Effector CD4-positive, alpha-beta T cell (primary cell): ENCODE data around the gene CADM4.
"Not testable (repeated sequence)": the region's sequence is repeated elsewhere in the genome, so short reads cannot be mapped to it uniquely, and the experiment has no call there.

Experiments
- DNase-seq: peaks from one replicate; pipeline ENCODE4 v3.0.0-alpha.2; 2020

Gene CADM4

GRCh38 chr19:43662487-43662886 is 22.8 kb upstream of the CADM4 start:
- no peak for DNase-seq

DNA sequence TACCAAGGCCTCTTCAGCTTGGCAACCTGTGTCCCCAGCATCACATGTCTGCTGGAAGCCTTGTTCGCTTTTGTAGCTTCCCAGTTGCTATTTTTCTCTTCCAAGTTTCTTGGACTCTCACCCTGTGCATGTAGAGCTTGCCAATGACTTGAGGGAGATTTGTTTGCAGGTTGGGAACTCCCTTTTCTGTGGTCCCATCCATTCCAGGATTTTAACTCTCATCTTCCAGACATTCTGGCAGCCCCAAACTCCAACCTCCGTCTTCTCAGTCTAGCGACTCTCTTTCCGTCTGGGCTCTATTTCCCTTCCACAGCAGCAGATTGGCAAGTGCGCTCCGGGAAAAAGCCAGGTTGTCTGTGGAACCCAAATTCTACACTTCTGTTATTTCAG is 21.3 kb upstream of the CADM4 start:
- DNase-seq = no peak

DNA sequence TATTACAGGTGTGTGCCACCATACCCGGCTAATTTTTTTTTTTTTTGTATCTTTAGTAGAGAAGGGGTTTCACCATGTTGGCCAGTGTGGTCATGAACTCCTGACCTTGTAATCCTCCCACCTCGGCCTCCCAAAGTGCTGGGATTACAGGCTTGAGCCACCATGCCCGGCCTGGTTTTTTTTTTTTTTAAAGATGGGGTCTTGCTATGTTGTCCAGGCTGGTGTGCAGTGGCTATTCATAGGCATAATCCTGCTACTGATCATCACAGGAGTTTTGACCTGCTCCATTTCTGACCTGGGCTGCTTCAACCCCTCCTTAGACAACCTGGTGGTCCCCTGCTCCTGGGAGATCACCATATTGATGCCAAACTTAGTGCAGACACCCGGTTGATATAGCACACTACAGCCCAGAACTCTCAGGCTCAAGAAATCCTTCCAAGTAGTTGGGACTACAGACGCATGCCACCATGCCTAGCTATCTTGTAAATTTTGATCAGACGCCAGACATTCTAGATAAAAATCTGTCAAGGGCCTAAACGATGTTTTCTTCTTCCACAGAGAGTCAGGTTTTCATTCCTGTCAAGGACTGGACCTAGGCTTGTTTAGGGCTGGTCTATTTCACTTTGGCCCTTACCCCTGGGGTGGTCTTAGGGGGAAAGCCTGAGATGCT is 20.8 kb upstream of the CADM4 start:
- DNase-seq = no peak

DNA sequence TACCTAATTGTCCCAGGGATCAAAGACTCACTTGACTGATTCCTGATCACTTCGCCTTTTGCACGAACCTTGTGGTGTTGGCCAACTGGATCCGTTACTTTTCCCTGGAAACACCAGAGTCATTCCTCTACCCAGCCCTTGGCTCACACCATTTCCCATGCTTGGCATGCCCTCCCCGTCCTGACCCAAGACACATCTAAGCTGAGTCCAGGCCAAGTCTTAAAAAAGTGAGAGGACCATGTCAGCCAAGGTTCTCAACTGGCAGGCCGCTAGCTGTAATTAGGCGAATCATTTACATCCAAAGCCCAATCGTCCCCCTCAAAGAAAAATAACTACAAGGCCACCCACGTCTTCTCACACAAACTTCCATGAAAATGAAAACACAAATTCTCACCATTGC is 18.8 kb upstream of the CADM4 start:
- DNase-seq = no peak

DNA sequence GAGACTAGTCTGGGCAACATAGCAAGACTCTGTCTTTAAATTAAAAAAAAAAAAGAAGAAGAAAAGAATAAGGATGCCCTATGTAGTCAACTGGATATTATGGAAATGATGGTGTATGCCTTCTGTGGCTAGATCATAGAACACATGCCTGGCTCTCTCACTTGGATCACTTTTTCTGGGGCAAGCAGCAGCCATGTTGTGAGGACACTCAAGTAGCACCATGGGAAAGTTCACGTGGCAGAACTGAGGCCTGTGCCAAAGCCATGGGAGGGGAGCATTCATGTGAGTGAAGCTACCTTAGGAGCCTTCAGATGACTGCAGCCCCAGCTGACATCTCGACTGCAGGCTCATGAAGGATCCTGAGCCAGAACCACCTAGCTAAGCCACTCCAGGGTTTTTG is 18.4 kb upstream of the CADM4 start:
- DNase-seq = no peak

DNA sequence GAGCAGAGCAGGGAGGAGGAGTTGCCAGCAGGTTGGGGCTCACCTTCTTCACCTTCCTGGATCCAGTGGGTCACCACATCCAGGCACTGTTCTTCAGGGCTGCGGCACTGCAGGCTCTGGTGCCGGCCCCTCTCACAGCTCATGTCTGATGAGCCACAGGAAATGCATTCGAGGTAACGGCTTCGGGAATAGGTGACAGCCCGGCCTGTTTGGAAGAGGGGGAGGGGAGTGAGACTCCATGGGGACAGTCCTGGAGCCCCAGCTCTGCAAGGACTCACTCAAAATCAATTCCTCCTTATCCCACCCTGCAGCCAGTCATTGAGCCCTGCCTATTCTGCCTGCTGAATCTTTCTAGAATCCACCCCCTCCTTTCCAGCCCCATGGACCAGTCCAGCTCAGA is 16.8 kb upstream of the CADM4 start:
- no peak for DNase-seq

- DNase-seq = no peak
These were observed 12.9 kb upstream of the CADM4 start for GRCh38 chr19:43652546-43652874.

DNA sequence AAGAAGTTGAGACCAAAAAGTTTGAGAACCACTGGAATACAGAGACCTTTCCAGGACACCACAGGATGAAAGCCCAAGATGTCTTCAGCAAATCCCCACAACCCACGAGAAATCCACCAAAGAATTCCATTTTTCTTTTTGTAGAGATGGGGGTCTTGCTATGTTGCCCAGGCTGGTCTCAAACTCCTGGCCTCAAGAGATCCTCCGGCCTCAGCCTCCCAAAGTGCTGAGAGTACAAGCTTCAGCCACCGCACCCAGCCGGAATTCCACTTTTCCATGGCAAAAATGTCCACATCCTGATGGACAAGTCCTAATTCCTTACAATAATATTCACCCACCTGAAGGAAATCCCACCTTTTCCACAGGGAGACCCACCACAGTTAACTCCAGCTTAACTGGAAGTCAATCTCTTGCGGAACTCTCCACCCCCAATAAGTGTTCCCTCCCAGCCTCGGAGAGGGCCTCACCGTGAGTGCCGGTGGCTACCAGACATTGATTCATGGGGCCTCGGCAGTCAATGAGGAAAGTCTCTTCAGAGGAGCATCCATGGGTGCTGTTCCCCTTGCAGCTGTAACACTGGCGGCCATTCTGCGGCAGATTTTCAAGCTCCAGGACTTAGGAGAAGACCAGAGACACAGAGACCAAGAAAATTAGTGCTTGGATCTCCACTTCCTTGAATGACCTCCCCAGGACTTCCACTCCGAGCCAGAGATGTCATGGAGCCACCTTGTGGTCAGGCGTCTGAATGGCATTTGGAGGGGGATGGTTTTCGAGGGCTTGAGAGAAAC is 12.3 kb upstream of the CADM4 start:
- no peak for DNase-seq

- not testable (repeated sequence) for DNase-seq
These were observed 10.6 kb upstream of the CADM4 start for GRCh38 chr19:43650276-43650675.

GRCh38 chr19:43649514-43649913 is 9.9 kb upstream of the CADM4 start:
- DNase-seq = no peak

- no peak for DNase-seq
These were observed 9.0 kb upstream of the CADM4 start for GRCh38 chr19:43648633-43649032.

DNA sequence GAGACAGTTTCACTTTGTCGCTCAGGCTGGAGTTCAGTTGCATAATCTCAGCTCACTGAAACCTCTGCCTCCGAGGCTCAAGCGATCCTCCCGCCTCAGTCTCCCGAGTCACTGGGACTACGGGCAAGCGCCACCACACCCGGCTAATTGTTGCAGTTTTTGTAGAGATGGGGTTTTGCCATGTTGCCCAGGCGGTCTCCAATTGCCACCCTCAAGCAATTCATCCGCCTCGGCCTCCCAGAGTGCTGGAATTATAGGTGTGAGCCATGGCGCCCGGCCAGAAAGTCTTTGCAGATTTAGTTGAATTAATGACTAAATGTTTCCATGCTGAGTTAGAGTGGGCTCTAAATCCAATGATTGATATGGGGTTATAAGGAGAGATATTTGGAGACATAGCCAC is 4.5 kb upstream of the CADM4 start:
- no peak for DNase-seq

- DNase-seq = no peak
These were observed 3.7 kb upstream of the CADM4 start for GRCh38 chr19:43643326-43643725.

DNA sequence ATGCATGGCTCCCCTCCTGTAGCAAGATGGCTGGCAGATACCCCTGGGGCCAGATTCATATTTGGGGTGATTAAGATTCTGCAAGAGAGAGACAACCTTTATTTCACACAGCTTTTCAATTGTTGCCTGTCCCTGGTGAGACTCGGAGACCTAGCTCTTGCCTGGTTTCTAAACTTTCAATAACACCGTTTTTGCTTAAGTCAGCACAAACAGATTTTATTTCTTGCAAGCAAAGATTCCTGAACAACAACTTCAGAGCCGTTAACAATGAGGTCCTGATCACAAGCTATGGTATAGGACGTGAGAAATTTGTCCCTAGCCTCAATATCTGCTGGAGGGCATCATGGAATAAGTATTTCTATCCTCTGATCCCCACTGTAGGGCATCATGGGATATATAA is 2.9 kb upstream of the CADM4 start:
- no peak for DNase-seq

DNA sequence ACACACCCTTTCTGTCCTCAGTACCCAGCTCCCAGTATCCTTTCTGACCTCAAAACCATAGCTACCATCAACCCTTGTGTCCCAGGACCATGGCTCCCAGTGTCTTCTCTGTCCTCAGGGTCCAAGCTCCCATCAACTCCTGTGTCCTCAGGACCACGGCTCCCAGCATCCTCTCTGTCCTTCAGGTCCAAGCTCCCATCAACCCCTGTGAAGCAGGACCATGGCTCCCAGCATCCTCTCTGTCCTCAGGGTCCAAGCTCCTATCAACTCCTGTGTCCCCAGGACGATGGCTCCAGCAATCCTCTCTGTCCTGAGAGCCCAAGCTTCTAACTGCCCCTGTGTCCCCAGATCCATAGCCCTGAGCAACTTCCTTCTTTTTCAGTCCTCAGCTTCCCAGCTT is 1.7 kb upstream of the CADM4 start:
- DNase-seq = no peak

DNA sequence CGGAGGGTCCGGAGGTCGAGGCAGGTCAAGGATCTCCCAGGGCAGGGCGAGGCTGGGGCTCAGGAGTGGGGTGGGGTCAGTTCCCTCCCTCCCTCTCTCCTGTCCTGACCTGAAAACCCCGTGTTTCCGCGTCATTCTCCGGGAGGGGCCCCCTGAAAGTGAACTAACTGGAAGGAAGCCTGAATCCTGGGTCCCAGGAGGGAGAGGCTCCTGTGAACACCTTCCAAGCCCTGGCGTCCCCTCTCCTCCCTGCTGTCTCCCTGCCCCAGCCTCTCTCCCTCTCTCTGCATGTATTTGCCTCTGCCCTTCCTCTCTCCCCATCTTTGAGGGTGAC is 741 bp upstream of the CADM4 start:
- DNase-seq = no peak

DNA sequence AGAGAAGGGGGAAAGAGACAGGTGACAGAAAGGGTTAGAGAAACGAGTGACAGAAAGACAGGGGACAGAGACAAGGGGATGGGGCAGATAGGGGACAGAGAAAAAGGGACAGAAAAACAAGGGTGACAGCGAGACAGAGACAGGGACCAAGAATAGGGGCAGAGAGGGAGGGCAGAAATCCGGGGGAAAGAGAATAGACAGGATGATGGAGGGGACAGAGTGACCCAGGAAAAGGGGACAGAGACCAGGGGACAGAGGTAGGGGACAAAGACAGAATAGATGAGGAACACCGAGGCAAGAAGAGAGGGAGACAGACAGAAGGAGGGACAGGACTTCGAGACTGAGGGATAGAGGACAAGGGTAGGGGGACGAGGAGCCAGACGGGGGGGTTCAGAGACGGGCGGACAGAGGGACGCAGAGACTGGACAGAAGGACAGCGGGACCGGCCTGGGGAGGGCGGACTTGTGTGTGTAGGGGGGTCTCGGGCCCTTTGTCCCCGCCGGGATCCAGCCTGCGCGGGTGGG is 593 bp downstream of the CADM4 start:
- no peak for DNase-seq

DNA sequence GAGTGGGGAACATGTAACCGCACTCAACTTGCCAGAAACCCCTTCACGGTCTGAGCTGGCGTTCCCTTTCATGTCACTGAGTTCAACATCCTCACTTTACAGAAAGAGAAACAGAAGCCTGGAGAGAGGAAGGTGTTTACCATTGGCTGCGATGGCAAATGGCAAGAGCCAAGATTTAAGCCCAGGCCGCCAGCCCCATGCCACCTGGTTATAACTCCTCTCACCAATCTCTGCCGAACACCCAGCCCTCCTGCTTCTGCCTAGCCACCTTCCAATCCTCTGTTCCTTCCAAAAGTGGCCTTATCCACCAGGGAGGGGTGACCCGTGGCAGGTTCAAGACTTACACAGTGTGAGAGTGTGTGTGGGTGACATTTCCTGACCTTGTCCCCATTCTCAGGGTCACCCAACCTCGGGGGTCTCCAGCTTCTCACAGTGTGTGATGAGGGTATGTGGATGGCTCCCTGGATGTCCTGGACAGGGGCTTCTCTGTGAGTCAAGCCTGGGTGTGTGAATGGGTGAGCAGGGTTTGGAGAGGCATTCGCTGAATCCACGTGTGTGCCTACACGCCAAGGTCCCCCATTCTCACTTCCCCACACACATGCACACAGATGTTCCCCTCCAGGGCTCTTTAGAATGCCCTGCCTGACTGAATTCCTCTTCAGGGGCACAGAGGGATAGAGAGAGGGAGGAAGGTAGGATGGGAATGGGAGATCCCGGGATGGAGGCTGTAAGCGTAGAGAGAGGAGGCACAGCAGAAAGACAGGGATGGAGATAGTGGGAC is 1.2 kb downstream of the CADM4 start:
- DNase-seq = no peak

DNA sequence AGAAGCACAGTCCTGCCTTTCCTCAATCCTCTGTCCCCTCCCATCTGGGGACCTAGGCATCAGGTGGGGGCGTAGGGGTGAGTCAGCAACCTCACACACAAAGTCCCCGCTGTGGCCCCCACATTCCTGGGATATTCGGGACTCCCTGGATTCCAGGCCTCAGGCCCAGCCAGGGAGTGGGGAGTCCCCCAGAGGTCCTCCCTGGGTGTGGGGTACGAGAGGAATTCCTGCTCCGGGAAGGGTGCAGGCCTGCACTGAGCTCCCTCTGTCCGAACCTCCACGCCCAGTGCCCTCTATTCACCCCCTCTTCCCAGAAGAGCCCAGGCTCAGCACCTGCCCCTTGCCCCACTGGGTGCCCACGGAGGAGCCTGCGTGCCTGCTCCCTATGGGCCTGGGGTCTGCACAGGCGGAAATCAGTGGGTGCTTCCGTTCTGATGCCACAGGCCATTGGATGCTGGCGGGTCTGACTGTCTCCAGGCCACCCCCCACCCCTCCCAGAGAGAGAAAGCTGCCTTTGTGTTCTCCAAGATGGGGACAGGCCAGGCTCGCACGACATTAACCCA is 3.4 kb downstream of the CADM4 start:
- no peak for DNase-seq

DNA sequence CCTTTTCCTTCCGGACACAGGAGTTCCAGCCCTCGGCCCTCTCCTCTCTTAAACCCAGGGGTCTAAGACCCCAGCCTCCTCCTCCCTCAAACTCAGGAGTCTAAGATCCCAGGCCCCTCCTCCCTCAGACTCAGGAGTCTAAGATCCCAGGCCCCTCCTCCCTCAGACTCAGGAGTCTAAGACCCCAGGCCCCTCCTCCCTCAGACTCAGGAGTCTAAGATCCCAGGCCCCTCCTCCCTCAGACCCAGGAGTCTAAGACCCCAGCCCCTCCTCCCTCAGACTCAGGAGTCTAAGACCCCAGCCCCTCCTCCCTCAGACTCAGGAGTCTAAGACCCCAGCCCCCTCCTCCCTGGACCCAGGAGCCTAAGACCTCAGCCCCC is 4.1 kb downstream of the CADM4 start:
- not testable (repeated sequence) for DNase-seq

DNA sequence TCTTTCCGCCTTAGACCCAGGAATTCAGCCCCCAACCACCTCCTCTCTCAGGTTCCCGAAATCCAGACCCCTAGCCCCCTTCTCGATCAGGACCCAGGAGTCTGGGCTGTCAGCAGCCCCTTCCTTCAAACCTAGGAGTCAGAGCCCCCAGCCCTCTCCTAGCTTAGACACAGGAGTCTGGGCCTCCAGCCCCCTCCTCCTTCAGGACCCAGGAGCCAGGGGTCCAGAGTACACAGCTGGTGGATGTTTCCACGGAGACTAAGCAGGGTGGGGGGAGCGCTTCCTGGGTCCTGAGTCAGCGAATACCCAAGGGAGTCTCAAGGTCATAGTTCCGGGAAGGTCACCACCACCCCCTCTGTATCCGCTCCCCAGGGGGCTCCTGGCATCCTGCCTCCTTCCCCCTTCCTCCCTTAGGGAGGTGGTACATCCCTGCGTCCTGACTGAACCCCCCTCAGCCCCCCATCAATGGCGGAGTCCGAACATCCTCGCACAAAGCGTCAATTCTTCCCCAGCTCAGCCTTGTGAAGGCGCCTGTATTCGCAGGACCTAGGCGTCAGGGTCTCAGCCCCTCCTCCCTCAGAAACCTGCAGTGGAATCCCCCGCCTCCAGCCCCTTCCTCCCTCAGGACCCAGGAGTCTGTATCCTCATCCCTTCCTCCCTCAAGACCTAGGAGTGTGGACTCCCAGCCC is 4.6 kb downstream of the CADM4 start:
- DNase-seq = no peak

DNA sequence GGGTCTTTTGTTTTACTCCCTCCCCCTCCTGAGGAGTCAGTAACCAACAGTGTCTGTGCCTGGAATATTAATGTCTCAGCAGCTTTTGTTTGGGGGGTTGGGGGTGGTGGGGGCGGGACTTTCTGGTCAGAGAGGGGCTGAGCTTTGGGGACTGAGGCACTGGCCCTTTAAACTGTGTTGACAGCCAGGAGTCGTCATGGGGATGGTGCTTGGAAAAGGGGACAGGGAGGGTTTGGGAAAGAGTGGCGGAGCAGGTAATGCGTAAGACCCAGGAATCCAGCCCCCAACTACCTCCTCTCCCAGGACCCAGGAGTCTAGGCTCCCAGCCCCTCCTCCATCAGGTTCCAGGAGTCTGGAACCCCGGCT is 5.2 kb downstream of the CADM4 start:
- DNase-seq = no peak

DNA sequence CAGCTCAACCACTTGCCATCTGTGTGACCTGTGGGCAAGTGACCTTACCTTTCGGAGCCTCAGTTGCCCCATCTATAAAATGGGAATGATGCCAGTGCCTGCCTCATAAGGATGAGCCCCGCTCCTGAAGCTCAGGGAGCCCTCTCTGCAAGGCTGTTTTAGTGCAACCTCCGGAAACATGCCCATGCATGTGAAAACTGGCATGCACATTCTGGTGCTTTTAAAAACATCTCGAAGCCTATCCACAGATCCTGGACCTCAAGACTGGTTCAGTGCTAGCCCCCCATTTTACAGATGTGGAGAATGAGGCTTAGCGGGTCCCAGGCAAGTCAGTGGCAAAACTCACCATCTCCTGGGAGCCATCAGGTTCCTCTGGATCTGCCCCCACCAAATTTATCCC is 5.6 kb downstream of the CADM4 start:
- no peak for DNase-seq
